DOHH2 (cell line): ENCODE results near the gene TMA7.

ENCODE experiments used
- EZH2phosphoT487 ChIP-seq: fragments of 200-600 bp; sonication (generic); IDR thresholded peaks from 2 replicates; pipeline ENCODE4 v1.6.1; 2017; ENCODE audit warnings: borderline replicate concordance, mild to moderate bottlenecking, antibody characterized with exemption, low read length, moderate library complexity, mixed read lengths
- TF ChIP-seq, protein P1 (sequence below): fragments of 200-600 bp; sonication (generic); IDR thresholded peaks from one replicate; pipeline ENCODE4 v1.5.1; 2014; ENCODE audit warnings: antibody characterized with exemption, mild to moderate bottlenecking, low read depth, low read length; ENCODE audit not compliant: poor library complexity, severe bottlenecking

DNA sequence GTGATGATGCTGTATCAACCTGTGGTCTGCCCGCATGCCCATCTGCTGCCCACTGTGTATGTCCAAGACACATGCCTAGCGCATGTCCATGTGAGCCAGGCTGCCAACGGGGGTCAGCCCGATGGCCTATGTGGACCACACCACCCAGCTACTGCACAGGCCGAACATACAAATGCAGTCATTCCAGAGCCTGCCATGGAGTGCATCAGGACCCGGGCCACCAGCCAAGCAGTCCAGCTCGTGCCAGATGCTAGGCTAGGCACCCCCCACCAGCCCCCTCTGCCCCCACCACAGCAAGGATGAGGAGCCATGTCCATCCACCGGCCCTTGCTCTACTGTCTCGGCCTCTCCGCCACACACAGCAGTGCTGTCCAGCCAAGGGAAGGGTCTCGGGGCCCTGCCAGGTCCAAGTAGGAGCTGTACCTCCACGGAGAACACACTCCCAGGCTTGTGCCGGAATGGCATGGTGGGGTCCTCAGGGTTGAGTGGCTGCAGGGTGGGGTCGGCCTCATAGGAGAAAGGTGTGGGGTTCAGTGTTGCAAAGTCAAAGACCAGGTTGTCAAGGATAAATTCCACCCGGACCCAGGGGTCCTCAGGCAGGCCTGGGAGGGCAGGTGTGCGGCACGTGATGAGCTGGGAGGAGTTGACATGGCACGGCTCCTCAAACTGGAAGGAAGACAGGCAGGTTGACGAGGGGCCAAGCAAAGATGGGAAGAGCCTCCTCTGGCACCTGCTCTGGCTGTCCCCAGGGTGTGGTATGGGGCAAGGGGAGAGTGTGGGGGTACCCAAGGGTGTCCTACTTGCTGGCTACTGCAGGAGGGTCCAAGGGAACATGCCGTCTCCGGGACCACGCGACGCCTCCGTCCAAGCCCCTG, 25.4 kb upstream of the TMA7 start:
- TF ChIP-seq, protein P1, sequence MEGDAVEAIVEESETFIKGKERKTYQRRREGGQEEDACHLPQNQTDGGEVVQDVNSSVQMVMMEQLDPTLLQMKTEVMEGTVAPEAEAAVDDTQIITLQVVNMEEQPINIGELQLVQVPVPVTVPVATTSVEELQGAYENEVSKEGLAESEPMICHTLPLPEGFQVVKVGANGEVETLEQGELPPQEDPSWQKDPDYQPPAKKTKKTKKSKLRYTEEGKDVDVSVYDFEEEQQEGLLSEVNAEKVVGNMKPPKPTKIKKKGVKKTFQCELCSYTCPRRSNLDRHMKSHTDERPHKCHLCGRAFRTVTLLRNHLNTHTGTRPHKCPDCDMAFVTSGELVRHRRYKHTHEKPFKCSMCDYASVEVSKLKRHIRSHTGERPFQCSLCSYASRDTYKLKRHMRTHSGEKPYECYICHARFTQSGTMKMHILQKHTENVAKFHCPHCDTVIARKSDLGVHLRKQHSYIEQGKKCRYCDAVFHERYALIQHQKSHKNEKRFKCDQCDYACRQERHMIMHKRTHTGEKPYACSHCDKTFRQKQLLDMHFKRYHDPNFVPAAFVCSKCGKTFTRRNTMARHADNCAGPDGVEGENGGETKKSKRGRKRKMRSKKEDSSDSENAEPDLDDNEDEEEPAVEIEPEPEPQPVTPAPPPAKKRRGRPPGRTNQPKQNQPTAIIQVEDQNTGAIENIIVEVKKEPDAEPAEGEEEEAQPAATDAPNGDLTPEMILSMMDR = no peak
- TF ChIP-seq EZH2phosphoT487 = no peak
